A673 (cell line): ENCODE results near the gene SETD1A.

Source experiments
- EZH2 ChIP-seq: fragments of 200-600 bp; sonication (generic); IDR thresholded peaks from 2 replicates; pipeline ENCODE4 v1.6.1; 2017; ENCODE audit warnings: borderline replicate concordance, low read depth, mild to moderate bottlenecking, mixed read lengths, antibody characterized with exemption, low read length; ENCODE audit not compliant: poor library complexity, severe bottlenecking
- TF ChIP-seq, protein P1 (sequence below): fragments of 300-800, 200-600 bp; sonication (generic); conservative IDR thresholded peaks from 2 replicates; pipeline ENCODE4 v1.5.1; 2017; ENCODE audit warnings: low read depth, mild to moderate bottlenecking, antibody characterized with exemption, low read length, moderate library complexity, mixed read lengths

DNA sequence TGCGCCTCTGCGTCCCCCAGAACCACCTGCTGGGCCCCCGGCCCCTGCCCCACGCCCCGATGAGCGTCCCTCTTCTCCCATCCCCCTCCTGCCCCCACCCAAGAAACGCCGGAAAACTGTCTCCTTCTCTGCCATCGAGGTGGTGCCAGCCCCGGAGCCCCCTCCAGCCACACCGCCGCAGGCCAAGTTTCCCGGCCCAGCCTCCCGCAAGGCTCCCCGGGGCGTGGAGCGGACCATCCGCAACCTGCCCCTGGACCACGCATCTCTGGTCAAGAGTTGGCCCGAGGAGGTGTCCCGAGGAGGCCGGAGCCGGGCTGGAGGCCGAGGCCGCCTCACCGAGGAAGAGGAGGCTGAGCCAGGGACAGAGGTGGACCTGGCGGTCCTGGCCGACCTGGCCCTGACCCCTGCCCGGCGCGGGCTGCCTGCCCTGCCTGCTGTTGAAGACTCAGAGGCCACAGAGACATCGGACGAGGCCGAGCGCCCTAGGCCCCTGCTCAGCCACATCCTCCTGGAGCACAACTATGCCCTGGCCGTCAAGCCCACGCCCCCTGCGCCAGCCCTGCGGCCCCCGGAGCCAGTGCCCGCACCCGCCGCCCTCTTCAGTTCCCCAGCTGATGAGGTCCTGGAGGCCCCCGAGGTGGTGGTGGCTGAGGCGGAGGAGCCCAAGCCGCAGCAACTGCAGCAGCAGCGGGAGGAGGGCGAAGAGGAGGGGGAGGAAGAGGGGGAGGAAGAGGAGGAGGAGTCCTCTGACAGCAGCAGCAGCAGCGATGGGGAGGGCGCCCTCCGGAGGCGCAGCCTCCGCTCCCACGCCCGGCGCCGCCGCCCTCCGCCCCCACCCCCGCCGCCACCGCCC lies 21.8 kb downstream of the SETD1A start:
- TF ChIP-seq EZH2 = no peak
- TF ChIP-seq, protein P1, sequence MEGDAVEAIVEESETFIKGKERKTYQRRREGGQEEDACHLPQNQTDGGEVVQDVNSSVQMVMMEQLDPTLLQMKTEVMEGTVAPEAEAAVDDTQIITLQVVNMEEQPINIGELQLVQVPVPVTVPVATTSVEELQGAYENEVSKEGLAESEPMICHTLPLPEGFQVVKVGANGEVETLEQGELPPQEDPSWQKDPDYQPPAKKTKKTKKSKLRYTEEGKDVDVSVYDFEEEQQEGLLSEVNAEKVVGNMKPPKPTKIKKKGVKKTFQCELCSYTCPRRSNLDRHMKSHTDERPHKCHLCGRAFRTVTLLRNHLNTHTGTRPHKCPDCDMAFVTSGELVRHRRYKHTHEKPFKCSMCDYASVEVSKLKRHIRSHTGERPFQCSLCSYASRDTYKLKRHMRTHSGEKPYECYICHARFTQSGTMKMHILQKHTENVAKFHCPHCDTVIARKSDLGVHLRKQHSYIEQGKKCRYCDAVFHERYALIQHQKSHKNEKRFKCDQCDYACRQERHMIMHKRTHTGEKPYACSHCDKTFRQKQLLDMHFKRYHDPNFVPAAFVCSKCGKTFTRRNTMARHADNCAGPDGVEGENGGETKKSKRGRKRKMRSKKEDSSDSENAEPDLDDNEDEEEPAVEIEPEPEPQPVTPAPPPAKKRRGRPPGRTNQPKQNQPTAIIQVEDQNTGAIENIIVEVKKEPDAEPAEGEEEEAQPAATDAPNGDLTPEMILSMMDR = no peak
